IMR-90 (cell line): Measurements from ENCODE around the gene PRDM5. TPM values are rescaled to one million over a fixed set of nuclear protein-coding genes. Genes with fewer than 3 reads are reported as not detected.

Experiments
- ATAC-seq: fragments of 200-7000 bp; cut with Tn5 transposase; 2 replicates; pipeline ENCODE4 v1.9.1; 2020; ENCODE audit warnings: low read depth, mild to moderate bottlenecking, moderate library complexity
- BruUV-seq: library from RNA; stranded (reverse); fragments of 400-500 nt; replicated peaks from 2 replicates; lab custom pipeline; 2021; lab: Mats Ljungman, UMichigan
- CTCF ChIA-PET: fragments of 300-600 bp; formaldehyde crosslinking; extraction: SDS; loops from one replicate; lab custom pipeline; 2021; ENCODE audit warnings: antibody characterized with exemption; lab: Yijun Ruan, JAX
- POLR2A ChIA-PET: fragments of 300-600 bp; sonication (Branson Sonifier 250); formaldehyde crosslinking; loops from one replicate; lab custom pipeline; 2022; ENCODE audit warnings: antibody characterized with exemption; ENCODE audit not compliant: unreplicated experiment; lab: Charles Lee
- DNase-seq: peaks from one replicate; pipeline ENCODE4 v3.0.0; 2013
- H2AFZ ChIP-seq: replicated peaks from 2 replicates; pipeline ENCODE3; 2013; ENCODE audit warnings: low read length, mild to moderate bottlenecking; ENCODE audit not compliant: poor library complexity
- H2AK5ac ChIP-seq: 2 replicates; pipeline ENCODE4 v1.6.1; 2013; ENCODE audit warnings: low read depth, low read length, inconsistent platforms
- H2AK9ac ChIP-seq: replicated peaks from 2 replicates; pipeline ENCODE3; 2013; ENCODE audit warnings: mild to moderate bottlenecking, low read depth, low read length, moderate library complexity; ENCODE audit not compliant: poor library complexity
- H2BK120ac ChIP-seq: 2 replicates; pipeline ENCODE4 v1.6.1; 2013; ENCODE audit warnings: low read depth, low read length, inconsistent platforms
- H2BK15ac ChIP-seq: 3 replicates; pipeline ENCODE4 v1.6.1; 2013; ENCODE audit warnings: low read depth, low read length, inconsistent platforms
- H2BK20ac ChIP-seq: 2 replicates; pipeline ENCODE4 v1.6.1; 2013; ENCODE audit warnings: low read depth, mild to moderate bottlenecking, inconsistent platforms, low read length, moderate library complexity
- H2BK5ac ChIP-seq: 2 replicates; pipeline ENCODE4 v1.6.1; 2013; ENCODE audit warnings: mild to moderate bottlenecking, low read depth, low read length, inconsistent platforms; ENCODE audit not compliant: poor library complexity, severe bottlenecking
- H3K14ac ChIP-seq: replicated peaks from 2 replicates; pipeline ENCODE4 v1.6.1; 2013; ENCODE audit warnings: low read depth, low read length, inconsistent platforms
- H3K18ac ChIP-seq: 2 replicates; pipeline ENCODE4 v1.6.1; 2013; ENCODE audit warnings: low read depth, low read length, control low read depth
- H3K23ac ChIP-seq: 2 replicates; pipeline ENCODE4 v1.6.1; 2013; ENCODE audit warnings: low read depth, low read length, inconsistent platforms
- H3K27ac ChIP-seq: 2 replicates; pipeline ENCODE4 v1.5.1; 2013; ENCODE audit warnings: mild to moderate bottlenecking, control low read depth, low read length; ENCODE audit not compliant: insufficient read depth
- H3K27me3 ChIP-seq: 2 replicates; pipeline ENCODE4 v1.6.1; 2013; ENCODE audit warnings: low read length; ENCODE audit not compliant: control insufficient read depth, insufficient read depth
- H3K36me3 ChIP-seq: 2 replicates; pipeline ENCODE4 v1.6.1; 2013; ENCODE audit warnings: low read length, mixed read lengths; ENCODE audit not compliant: control insufficient read depth, insufficient read depth
- H3K4ac ChIP-seq: 2 replicates; pipeline ENCODE4 v1.6.1; 2013; ENCODE audit warnings: low read depth, low read length, inconsistent platforms
- H3K4me1 ChIP-seq: 2 replicates; pipeline ENCODE4 v1.6.1; 2013; ENCODE audit warnings: low read length, mixed read lengths; ENCODE audit not compliant: control insufficient read depth, insufficient read depth
- H3K4me2 ChIP-seq: 2 replicates; pipeline ENCODE4 v1.6.1; 2013; ENCODE audit warnings: low read depth, mild to moderate bottlenecking, control low read depth, low read length, moderate library complexity
- H3K4me3 ChIP-seq: 2 replicates; pipeline ENCODE4 v1.5.1; 2013; ENCODE audit warnings: low read depth, mild to moderate bottlenecking, control low read depth, low read length, moderate library complexity; ENCODE audit not compliant: insufficient read depth
- H3K56ac ChIP-seq: 2 replicates; pipeline ENCODE4 v1.6.1; 2013; ENCODE audit warnings: low read length, inconsistent platforms; ENCODE audit not compliant: insufficient read depth; ENCODE audit errors: extremely low read depth
- H3K79me1 ChIP-seq, 2 experiments: 2 replicates each; pipeline ENCODE4 v1.6.1; 2013; ENCODE audit warnings: low read length in 2 of 2, inconsistent platforms in 1 of 2, low read depth in 1 of 2
- H3K9ac ChIP-seq: 2 replicates; pipeline ENCODE4 v1.6.1; 2013; ENCODE audit warnings: low read depth, low read length, control low read depth
- H3K9me1 ChIP-seq: 2 replicates; pipeline ENCODE4 v1.6.1; 2013; ENCODE audit warnings: low read length, inconsistent platforms; ENCODE audit not compliant: insufficient read depth
- H3K9me3 ChIP-seq: 2 replicates; pipeline ENCODE4 v1.6.1; 2013; ENCODE audit warnings: low read length; ENCODE audit not compliant: control insufficient read depth, insufficient read depth
- H4K20me1 ChIP-seq: 2 replicates; pipeline ENCODE4 v1.6.1; 2013; ENCODE audit warnings: low read length, inconsistent platforms; ENCODE audit not compliant: insufficient read depth
- H4K5ac ChIP-seq: 2 replicates; pipeline ENCODE4 v1.6.1; 2013; ENCODE audit warnings: mild to moderate bottlenecking, low read depth, low read length, control low read depth
- H4K8ac ChIP-seq, 2 experiments: 2 replicates each; pipeline ENCODE4 v1.6.1; 2013; ENCODE audit warnings: low read depth in 2 of 2, low read length in 2 of 2, control low read depth in 1 of 2, inconsistent platforms in 1 of 2
- H4K91ac ChIP-seq: 2 replicates; pipeline ENCODE4 v1.6.1; 2013; ENCODE audit warnings: low read depth, low read length, inconsistent platforms; ENCODE audit not compliant: insufficient read depth
- CHD1 ChIP-seq: IDR thresholded peaks from 2 replicates; pipeline ENCODE4 v1.6.1; 2012; ENCODE audit warnings: low read depth, low read length, improper control_type of control experiment
- ELK1 ChIP-seq: fragments of 150-350 bp; IDR thresholded peaks from 2 replicates; pipeline ENCODE4 v1.6.1; 2016; ENCODE audit warnings: low read depth, mild to moderate bottlenecking, low read length, moderate library complexity, borderline replicate concordance
- FOS ChIP-seq: fragments of 150-350 bp; IDR thresholded peaks from 2 replicates; pipeline ENCODE4 v1.6.1; 2016; ENCODE audit warnings: low read depth, low read length
- MAFK ChIP-seq: IDR thresholded peaks from 2 replicates; pipeline ENCODE4 v1.6.1; 2012; ENCODE audit warnings: low read depth, low read length, improper control_type of control experiment
- POLR2A ChIP-seq: IDR thresholded peaks from 2 replicates; pipeline ENCODE4 v1.6.1; 2012; ENCODE audit warnings: mild to moderate bottlenecking, low read depth, low read length
- USF2 ChIP-seq: fragments of 150-350 bp; IDR thresholded peaks from 2 replicates; pipeline ENCODE4 v1.6.1; 2017; ENCODE audit warnings: mild to moderate bottlenecking, antibody characterized with exemption, low read length, low read depth
- WGBS, 2 experiments: methylation state at CpG; one replicate each; pipeline versions ENCODE4 v1.1.5 to v1.1.7; 2013; ENCODE audit warnings: missing lambda C conversion rate in 2 of 2; ENCODE audit not compliant: insufficient read length in 1 of 2; ENCODE audit errors: extremely low coverage in 2 of 2; 5-methylcytosine and 5-hydroxymethylcytosine counted together
- dilution Hi-C: fragments of 300-500 bp; cut with HindIII; formaldehyde crosslinking; loops from one replicate; pipeline ENCODE4 v1.14.3; 2018; ENCODE audit warnings: low sequenced_read_pairs; ENCODE audit not compliant: unreplicated experiment
- in situ Hi-C: fragments of 300-500 bp; cut with MboI; formaldehyde crosslinking; loops from 3 replicates; pipeline ENCODE4 v1.14.3; 2019; ENCODE audit warnings: low sequenced_read_pairs, inconsistent platforms, mixed read lengths
- intact Hi-C: fragments of 100-400 bp; cut with micrococcal nuclease; formaldehyde crosslinking; loops from 2 replicates; pipeline ENCODE4 v1.10.0; 2022
- polyA plus RNA-seq, 3 experiments: library from polyadenylated mRNA; depleted of rRNA; stranded (reverse); fragments of >200 nt; gene quantifications; 2 replicates each; pipeline ENCODE4 v1.2.3, GENCODE V29; 2012; ENCODE audit warnings: low replicate concordance in 1 of 3
- total RNA-seq: library from RNA; depleted of rRNA; stranded (reverse); fragments of >200 nt; gene quantifications from 2 replicates; pipeline ENCODE4 v1.2.3, GENCODE V29; 2012

The PRDM5 gene
- total and polyA plus RNA-seq, 2 of the 4 experiments (the other 2 are of a cell fraction), result 4.1 to 10.8 TPM

GRCh38 chr4:120881351-120881750, 41.2 kb downstream of the PRDM5 start:
- no peak overlapping the region for H3K14ac ChIP-seq
- no peak overlapping the region for H4K5ac ChIP-seq
- H2AK5ac ChIP-seq, result no peak overlapping the region
- no CpG with 5 or more reads among the region's 2 CpGs for WGBS, 2 experiments
- H3K4me2 ChIP-seq, result no peak overlapping the region
- H4K20me1 ChIP-seq, result no peaks in the 10 kb centered on the region
- no peak overlapping the region for H3K9ac ChIP-seq
- no peak overlapping the region for H2AFZ ChIP-seq
- H3K23ac ChIP-seq, result no peak overlapping the region
- H2BK20ac ChIP-seq, result no peak overlapping the region
- no peak overlapping the region for H2BK120ac ChIP-seq
- in situ Hi-C loops (no loop called here), dilution Hi-C loops (no loop called here), intact Hi-C loops (no loop called here)
- no peak overlapping the region for H4K91ac ChIP-seq
- no peak overlapping the region for H2AK9ac ChIP-seq
- H3K79me1 ChIP-seq, result no peaks in the 10 kb centered on the region; a peak in 1 of 4 replicates
- H3K36me3 ChIP-seq, result no peaks in the 10 kb centered on the region
- no peak overlapping the region for H3K56ac ChIP-seq
- ChIA-PET CTCF (no interaction called here), POLR2A (no interaction called here)
- no TSS peak for BruUV-seq
- H3K9me3 ChIP-seq, result peaks cover 2% of the 10 kb centered on the region; the same call in 1 of the 2 replicates
- DNase-seq (no peak), ATAC-seq (no peak)
- no peaks in the 10 kb centered on the region for H3K4me1 ChIP-seq
- H3K18ac ChIP-seq, result no peak overlapping the region
- TF ChIP-seq POLR2A (no peak), FOS (no peak), CHD1 (no peak), ELK1 (no peak), USF2 (no peak), MAFK (no peak)
- H2BK5ac ChIP-seq, result no peak overlapping the region
- no peak overlapping the region for H4K8ac ChIP-seq
- no peaks in the 10 kb centered on the region for H3K9me1 ChIP-seq
- no peaks in the 10 kb centered on the region for H3K27me3 ChIP-seq
- H3K4ac ChIP-seq, result no peak overlapping the region
- no peak overlapping the region for H3K4me3 ChIP-seq
- H2BK15ac ChIP-seq, result no peak overlapping the region
- no peak overlapping the region for H3K27ac ChIP-seq
